GM12892 (cell line): ENCODE data around the gene CDS1.

ENCODE experiments used
- POLR2A ChIP-seq: IDR thresholded peaks from 2 replicates; pipeline ENCODE4 v1.6.1; 2011; ENCODE audit warnings: low read depth, low read length, control low read depth
- POLR2AphosphoS5 ChIP-seq: IDR thresholded peaks from 2 replicates; pipeline ENCODE4 v1.6.1; 2011; ENCODE audit warnings: low read depth, low read length, control low read depth
- TAF1 ChIP-seq: IDR thresholded peaks from 2 replicates; pipeline ENCODE4 v1.6.1; 2011; ENCODE audit warnings: low read depth, mild to moderate bottlenecking, control low read depth, low read length, borderline replicate concordance

- TF ChIP-seq TAF1 (no peak), POLR2A (no peak), POLR2AphosphoS5 (no peak)
Observed at GRCh38 chr4:84680956-84681355, 98.0 kb downstream of the CDS1 start.
